Epithelial cell of proximal tubule (primary cell): ENCODE data around the gene SRD5A1. TPM values are rescaled to one million over a fixed set of nuclear protein-coding genes. Genes with fewer than 3 reads are reported as not detected.

Experiments
- DNase-seq: peaks from one replicate; pipeline ENCODE4 v3.0.0-alpha.2; 2011; ENCODE audit warnings: low read depth
- H3K4me3 ChIP-seq: 2 replicates; pipeline ENCODE4 v1.5.1; 2011; ENCODE audit warnings: low read depth, mild to moderate bottlenecking, low read length
- total RNA-seq: library from RNA; depleted of rRNA; stranded (reverse); fragments of >200 nt; gene quantifications from 2 replicates; pipeline ENCODE4 v1.2.3, GENCODE V29; 2015
- TF ChIP-seq, protein P1 (sequence below): conservative IDR thresholded peaks from 2 replicates; pipeline ENCODE4 v1.5.1; 2012; ENCODE audit warnings: low read depth, mild to moderate bottlenecking, low read length

The SRD5A1 gene
- total RNA-seq, 1 donor from 2014 or later, result 21.4 TPM

DNA sequence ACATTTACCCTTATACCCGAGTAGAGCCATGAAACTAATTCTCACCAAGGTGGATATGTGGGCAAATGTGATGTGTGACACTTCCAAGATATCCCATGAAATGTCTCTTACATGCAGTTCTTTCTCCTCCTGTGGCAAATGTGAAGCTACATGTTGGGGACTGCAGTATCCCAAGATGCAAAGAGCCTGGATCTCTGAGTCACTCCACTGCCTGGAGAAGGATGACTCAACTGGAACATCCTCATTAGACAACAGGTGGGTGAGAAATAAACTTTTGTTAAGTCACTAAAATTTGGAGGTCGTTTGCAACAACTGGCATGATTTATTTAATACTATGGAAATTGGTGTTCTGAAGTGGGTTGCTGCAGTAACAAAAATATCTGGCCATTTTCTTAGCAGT is 43.5 kb downstream of the SRD5A1 start:
- DNase-seq, result no peak
- TF ChIP-seq, protein P1, sequence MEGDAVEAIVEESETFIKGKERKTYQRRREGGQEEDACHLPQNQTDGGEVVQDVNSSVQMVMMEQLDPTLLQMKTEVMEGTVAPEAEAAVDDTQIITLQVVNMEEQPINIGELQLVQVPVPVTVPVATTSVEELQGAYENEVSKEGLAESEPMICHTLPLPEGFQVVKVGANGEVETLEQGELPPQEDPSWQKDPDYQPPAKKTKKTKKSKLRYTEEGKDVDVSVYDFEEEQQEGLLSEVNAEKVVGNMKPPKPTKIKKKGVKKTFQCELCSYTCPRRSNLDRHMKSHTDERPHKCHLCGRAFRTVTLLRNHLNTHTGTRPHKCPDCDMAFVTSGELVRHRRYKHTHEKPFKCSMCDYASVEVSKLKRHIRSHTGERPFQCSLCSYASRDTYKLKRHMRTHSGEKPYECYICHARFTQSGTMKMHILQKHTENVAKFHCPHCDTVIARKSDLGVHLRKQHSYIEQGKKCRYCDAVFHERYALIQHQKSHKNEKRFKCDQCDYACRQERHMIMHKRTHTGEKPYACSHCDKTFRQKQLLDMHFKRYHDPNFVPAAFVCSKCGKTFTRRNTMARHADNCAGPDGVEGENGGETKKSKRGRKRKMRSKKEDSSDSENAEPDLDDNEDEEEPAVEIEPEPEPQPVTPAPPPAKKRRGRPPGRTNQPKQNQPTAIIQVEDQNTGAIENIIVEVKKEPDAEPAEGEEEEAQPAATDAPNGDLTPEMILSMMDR, result no peak
- H3K4me3 ChIP-seq, result no peak overlapping the region

DNA sequence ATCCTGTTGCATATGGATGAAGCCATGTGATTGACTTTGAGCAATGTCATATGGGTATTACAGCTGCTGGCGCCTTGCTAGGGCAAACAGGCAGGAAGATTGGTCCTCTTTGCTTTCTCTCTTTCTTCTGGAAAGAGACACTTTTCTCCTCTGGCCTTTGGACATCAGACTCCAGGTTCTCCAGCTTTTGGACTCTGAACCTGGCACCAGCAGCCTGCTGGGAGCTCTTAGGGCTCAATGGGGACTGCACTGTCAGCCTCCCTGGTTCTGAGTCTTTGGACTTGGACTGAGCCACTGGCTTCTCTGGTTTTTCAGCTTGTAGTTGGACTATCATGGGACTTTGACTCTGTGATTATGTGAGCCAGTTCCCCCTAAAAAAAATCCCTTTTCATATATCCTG is 45.1 kb downstream of the SRD5A1 start:
- DNase-seq, result no peak
- TF ChIP-seq, protein P1, result no peak
- H3K4me3 ChIP-seq, result no peak overlapping the region

DNA sequence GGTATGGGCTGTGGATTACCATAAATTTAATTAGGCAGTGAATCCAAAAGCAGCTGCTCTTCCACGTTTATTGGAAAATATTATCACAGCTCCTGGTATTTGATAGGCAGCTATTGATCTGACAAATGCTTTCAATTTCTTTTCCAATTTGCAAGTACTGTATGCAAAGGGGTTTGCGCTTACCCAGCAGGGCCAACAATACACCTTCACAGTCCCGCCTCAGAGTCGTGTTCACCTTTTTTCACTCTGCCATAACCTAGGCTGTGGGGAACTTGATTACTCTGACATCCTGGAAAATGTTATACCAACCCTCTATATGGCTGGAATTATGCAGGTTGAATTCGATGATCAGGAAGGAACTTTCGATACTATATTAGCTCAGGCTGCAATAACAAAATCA is 47.7 kb downstream of the SRD5A1 start:
- TF ChIP-seq, protein P1, result no peak
- no peak for DNase-seq
- no peak overlapping the region for H3K4me3 ChIP-seq

DNA sequence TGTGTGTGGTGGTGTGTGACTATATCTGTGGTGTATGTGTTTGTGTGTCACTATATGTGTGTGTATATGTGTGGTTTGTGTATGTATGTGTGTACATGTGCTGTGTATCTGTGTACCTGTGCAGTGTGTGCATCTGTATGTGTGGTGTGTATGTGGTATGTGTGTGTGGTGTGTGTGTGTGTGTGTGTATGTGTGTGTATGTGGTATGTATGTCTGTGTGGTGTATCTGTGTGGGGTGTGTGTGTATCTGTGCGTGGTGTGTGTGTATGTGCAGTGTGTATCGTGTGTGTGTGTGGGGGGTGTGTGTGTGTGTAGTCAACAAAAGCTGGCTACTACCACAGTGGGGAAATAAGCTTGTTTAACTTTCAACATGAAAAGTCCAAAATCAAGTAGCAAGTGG is 48.4 kb downstream of the SRD5A1 start:
- DNase-seq, result no peak
- H3K4me3 ChIP-seq, result no peak overlapping the region
- TF ChIP-seq, protein P1, result no peak

DNA sequence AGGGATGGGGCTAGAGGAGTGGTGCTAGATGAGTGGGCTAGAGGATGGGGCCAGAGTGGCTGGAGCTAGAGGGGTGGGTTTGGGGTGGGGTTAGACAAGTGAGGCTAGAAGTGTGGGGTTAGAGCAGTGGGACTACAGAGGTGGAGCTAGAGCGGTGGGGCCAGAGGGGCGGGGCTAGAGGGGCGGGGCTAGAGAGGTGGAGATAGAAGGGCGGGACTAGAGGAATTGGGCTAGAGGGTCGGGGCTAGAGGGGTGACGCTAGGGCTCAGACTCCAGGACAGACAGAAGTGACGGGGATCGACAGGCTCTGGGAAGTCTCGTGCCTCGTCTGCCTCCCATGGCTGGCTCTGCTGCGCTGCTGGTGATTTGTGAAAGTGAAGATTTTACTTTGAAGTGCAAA is 49.0 kb downstream of the SRD5A1 start:
- no peak overlapping the region for H3K4me3 ChIP-seq
- DNase-seq, result no peak
- TF ChIP-seq, protein P1, result no peak

DNA sequence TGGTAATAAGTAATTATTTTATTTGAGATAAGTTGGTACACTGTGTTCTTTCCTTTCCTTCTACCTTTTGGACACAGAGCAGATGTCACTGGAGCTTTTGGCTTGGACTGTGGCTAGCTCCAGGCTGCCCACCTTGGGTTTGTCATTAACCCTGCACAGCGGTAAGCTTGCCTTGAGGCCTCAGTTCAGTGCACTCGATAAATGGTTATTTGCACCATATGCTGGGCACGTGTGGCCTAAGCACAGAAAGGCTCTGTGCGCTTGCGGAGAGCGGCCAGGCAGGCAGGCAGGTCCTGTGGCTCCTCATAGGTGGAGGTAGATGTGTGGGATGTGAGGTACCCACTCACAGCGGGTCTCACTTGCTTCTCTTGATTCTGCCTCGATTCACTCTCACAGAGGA is 50.0 kb downstream of the SRD5A1 start:
- H3K4me3 ChIP-seq, result no peak overlapping the region
- TF ChIP-seq, protein P1, result no peak
- DNase-seq, result no peak

DNA sequence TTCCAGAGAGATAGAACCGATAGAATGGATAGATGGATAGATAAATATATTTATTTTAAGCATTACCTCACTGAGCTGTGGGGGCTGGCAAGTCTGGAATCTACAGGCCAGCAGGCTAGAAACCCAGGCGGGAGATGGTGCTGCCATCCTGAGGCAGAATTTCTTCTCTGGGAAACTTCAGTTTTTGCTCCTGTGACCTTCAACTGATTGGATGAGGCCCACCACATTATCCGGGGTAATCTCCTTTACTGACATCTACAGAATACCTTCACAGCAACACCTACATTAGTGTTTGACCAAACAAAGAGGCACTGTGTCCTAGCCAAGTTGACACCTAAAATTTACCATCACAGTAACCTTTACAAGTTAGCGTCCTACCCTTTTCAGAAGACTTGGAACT is 50.8 kb downstream of the SRD5A1 start:
- TF ChIP-seq, protein P1, result no peak
- H3K4me3 ChIP-seq, result no peak overlapping the region
- no peak for DNase-seq
